Measurements from ENCODE around the gene STX10.

DNA sequence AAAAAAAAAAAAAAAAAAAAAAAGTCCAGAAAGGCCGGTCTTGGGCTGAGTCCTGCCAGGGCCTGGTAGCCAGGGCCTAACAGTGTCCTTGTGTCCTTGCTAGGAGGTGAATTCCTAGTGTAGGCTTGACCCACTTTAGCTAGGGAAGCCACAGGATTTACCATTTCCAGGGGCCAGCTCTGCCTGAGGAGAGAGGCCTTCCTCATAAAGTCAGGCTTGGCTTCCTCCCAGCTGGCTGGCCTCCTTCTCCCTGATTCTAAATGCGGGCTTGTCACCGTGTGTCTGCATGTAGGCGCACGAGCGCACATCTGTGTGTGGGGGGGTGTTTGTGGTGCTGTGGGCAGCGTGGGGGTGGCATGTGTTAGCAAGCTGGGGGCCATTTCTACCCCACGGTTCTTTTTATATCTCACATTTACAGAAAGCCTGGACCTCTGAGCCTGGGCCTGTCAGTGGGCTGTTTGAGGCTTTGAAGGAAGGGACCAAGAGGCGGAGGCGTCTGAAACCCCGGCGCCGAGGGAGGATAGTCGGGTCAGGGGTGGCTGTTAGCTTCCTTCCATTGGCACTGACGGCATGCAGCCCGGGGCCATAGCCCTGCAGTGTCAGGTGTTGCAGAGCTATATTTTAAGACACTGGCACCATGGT is 31.7 kb upstream of the STX10 start:
- no peak for TF ChIP-seq CTCF (IDR thresholded peaks at IDR 0.05)
- no peak for TF ChIP-seq POLR2A (IDR thresholded peaks at IDR 0.05; ENCODE audit: low read depth)

Measured in esophagus muscularis mucosa (tissue), 3 donors.